DND-41 (cell line): ENCODE data around the gene IL20RA.

ENCODE experiments used
- CTCF ChIP-seq: IDR thresholded peaks from 2 replicates; pipeline ENCODE4 v1.5.1; 2012; ENCODE audit warnings: borderline replicate concordance, low read length, moderate library complexity, mild to moderate bottlenecking; ENCODE audit not compliant: poor library complexity, severe bottlenecking; ENCODE audit errors: extremely low read depth
- EZH2 ChIP-seq: IDR thresholded peaks from 3 replicates; pipeline ENCODE4 v1.6.1; 2012; ENCODE audit warnings: borderline replicate concordance, low read depth, mild to moderate bottlenecking, moderate library complexity, low read length, inconsistent platforms; ENCODE audit not compliant: severe bottlenecking

GRCh38 chr6:137084090-137084489, 39.3 kb upstream of the IL20RA start:
- TF ChIP-seq CTCF (no peak), EZH2 (no peak)
